Measurements from ENCODE around the gene GRPEL1.

DNA sequence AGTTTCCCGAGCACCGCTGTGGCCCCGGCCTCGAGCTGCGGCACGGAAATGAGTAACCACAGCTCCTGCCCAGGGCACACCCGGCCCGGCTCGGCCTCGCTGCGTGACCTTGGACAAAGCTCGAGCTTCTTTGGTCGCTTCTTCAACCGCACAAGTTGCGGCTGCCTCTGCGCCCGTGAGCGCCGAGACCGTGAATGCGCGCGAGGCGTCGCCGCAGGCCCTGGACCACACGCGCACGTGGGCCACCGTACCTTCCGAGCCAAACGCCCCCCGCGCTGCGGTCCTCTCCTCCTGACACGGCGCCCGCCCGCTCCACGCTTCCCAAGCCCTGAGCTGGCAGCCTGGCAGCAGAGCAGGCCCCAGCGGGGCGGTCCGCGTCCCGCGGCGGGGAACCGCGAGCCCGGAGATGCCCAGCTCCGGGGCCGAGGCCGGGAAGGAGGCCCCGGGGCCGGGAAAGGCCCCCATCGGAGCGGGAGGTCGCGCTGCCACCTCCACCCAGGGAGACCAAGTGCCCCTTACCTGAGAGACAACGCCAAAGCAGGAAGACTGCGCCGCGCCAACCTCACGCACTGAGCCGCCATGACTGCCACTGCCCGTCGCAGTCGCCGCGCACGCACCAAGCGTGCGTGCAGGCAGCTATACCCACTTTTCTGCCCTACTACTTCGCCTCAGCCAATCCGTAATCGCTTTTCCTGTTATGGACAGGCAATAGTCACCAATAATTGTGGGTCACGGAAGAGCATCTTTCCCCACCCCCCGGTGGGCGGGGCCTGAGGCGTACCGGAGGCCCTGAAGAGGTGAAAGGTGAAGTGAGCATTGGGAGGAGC, at the start of gene GRPEL1:
- TF ChIP-seq, protein P1, sequence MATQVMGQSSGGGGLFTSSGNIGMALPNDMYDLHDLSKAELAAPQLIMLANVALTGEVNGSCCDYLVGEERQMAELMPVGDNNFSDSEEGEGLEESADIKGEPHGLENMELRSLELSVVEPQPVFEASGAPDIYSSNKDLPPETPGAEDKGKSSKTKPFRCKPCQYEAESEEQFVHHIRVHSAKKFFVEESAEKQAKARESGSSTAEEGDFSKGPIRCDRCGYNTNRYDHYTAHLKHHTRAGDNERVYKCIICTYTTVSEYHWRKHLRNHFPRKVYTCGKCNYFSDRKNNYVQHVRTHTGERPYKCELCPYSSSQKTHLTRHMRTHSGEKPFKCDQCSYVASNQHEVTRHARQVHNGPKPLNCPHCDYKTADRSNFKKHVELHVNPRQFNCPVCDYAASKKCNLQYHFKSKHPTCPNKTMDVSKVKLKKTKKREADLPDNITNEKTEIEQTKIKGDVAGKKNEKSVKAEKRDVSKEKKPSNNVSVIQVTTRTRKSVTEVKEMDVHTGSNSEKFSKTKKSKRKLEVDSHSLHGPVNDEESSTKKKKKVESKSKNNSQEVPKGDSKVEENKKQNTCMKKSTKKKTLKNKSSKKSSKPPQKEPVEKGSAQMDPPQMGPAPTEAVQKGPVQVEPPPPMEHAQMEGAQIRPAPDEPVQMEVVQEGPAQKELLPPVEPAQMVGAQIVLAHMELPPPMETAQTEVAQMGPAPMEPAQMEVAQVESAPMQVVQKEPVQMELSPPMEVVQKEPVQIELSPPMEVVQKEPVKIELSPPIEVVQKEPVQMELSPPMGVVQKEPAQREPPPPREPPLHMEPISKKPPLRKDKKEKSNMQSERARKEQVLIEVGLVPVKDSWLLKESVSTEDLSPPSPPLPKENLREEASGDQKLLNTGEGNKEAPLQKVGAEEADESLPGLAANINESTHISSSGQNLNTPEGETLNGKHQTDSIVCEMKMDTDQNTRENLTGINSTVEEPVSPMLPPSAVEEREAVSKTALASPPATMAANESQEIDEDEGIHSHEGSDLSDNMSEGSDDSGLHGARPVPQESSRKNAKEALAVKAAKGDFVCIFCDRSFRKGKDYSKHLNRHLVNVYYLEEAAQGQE (IDR thresholded peaks at IDR 0.05; ENCODE audit: insufficient read depth in 1 of 2, low read depth in 2 of 2, low read length in 2 of 2) = 0 out of 4 replicates have a peak, but pooled peaks of 1 of the 2 experiments have one; percentile 34
- peak; percentile 88; the same call in 1 of the 2 replicates for TF ChIP-seq TAF1 (IDR thresholded peaks at IDR 0.05; ENCODE audit: borderline replicate concordance, insufficient read depth, low read length)
- no peak for TF ChIP-seq FOXP2 (optimal IDR thresholded peaks at IDR 0.05; ENCODE audit: borderline replicate concordance, extremely low read depth, extremely low read length, insufficient read depth)
- peak; percentile 91 for TF ChIP-seq POLR2AphosphoS5 (IDR thresholded peaks at IDR 0.05; ENCODE audit: low read depth, low read length)
- TF ChIP-seq SIN3A (IDR thresholded peaks at IDR 0.05; ENCODE audit: borderline replicate concordance, insufficient read depth, low read length) = peak; percentile 51; the same call in 1 of the 2 replicates
